Kidney capillary endothelial cell (primary cell): Measurements from ENCODE around the gene KRT78.
"Not testable (repeated sequence)": the region's sequence is repeated elsewhere in the genome, so short reads cannot be mapped to it uniquely, and the experiment has no call there.

Experiments
- DNase-seq: peaks from one replicate; pipeline ENCODE4 v3.0.0-alpha.2; 2018; ENCODE audit warnings: low spot score

KRT78 gene, protein sequence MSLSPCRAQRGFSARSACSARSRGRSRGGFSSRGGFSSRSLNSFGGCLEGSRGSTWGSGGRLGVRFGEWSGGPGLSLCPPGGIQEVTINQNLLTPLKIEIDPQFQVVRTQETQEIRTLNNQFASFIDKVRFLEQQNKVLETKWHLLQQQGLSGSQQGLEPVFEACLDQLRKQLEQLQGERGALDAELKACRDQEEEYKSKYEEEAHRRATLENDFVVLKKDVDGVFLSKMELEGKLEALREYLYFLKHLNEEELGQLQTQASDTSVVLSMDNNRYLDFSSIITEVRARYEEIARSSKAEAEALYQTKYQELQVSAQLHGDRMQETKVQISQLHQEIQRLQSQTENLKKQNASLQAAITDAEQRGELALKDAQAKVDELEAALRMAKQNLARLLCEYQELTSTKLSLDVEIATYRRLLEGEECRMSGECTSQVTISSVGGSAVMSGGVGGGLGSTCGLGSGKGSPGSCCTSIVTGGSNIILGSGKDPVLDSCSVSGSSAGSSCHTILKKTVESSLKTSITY

DNA sequence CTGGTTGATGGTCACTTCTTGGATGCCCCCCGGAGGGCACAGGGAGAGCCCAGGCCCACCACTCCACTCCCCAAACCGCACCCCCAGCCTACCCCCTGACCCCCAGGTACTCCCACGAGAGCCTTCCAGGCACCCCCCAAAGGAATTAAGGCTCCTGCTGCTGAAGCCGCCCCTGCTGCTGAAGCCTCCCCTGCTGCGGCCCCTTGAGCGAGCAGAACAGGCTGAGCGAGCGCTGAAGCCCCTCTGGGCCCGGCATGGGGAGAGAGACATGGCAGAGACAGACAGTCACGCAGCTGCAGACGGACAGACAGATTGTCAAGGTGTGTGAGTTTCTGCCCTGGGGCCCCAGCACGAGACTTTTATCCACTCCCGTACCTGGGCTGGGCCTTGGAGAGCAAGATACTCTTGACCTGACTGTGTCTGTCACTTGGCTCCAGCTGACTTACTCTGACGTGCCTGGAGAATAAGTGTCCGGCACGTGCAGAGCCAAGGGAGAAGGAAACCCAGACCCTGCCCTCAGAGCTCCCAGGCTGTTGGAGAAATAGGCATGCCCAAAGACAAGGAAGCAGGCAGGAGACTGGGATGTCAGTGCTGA is at the start of gene KRT78:
TSS of gene KRT78 (minus strand) at position 334 of the 595 bp plus-strand sequence. CDS start at position 270, 64 bp downstream.
- DNase-seq = no peak

DNA sequence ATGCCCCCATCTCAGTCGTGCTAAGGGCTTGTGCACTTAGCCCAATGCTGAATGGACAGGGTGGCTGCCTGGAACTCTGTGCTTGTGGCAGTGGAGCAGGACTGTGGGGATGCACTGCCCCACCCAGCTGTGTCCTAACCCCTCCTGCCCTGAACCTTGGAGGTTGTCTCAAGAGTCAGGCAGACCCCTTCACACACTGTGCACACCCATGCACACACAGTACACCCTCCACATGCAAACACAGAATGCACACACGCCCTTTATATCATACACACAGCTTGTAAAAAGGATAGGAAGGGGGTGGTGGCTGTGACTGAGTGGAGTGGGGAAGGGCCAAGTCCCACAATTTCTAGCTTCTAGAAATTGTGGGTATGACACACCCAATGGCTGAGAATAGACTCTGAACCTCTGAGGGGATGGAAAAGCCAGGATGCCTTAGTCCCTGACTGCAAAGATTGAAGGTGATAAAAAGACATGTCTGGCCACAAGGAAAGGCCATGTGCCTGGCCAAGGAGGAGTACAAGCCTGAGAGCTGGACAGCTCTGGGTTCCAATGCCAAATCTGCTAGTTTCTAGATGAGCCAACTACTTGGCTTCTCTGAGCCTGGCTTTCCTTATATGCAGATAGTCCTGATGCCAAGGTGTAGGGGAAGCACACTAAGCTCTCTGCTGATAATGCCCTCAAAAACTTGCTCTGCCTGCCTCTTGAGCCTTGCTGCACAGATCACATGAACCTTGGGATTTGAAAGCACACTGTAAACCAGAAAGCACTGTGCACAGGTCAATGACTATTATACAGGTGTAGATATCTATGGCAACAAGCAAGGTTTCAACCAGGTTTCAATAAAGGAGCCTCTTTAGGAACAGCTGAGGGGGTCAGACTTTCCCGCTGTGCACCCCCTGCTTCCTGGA is 47.7 kb upstream of the KRT78 start:
- DNase-seq = no peak

DNA sequence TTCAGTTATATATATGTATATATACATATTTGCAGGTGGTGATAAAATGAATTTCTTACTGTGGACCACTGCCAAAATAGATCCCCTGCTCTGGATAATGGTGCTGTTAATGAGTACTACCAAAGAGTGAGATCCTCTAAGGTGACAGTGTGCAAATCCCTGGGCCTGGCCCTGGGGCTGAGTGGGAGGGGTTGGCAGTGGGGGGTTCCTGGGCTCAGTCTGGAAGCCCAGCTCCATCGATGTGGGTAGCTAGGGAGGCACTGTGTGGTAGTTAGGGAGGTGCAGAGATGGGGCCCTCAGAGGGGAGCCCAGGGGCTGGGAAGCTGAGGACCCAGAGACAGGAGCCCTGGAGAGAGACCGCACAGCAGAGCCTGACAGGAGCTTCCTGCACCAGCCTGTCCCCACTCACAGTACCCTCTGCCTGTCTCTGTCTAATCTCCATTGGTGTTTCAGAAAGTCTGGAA is 47.0 kb upstream of the KRT78 start:
- DNase-seq = no peak

DNA sequence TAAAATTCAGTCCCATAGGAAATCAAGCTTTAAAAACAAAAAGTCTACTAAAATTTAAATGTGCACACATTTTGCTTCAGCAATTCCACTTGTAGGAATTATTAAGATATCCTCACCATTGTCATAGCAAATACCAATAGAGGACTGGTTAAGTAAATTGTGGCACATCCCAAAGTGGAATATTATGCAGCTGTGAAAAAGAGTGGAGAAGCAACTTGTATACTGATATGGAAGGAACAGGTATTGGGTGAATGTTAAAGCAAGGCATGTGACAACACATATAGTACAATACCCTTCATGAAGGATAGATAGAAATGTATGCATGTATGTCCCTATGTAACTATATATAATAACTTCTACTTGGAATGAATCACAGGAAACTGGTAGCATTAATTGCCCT is 44.2 kb upstream of the KRT78 start:
- DNase-seq = no peak

DNA sequence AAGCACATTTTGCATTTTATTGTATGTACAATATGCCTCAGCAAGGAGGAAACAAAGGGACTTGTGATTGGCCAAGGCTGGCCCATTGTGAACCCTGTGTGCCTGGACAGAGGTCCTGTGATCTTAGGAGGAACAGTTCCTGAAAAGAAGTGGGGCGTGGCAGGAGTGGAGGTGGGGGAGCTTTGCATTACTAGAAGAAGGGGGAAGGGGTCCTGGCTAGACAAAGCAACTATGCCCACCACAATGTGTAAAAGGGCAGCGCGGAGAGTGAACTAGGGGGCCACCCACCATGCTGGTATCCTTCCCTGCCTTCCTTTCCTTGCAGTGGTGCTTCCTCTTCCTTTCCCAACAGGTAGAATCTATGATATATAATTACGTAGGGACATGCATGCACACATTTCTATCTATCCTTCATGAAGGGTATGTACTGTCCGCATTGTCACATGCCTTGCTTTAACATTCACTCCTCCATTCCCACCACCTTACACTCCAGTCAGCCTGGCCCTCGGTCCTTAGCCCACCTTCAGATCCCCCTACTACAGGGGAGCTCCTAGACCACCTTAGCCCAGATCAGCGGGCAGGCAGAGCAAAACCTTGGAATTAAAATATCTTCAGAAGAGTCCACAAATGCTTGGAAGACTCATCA is 43.5 kb upstream of the KRT78 start:
- DNase-seq = no peak

DNA sequence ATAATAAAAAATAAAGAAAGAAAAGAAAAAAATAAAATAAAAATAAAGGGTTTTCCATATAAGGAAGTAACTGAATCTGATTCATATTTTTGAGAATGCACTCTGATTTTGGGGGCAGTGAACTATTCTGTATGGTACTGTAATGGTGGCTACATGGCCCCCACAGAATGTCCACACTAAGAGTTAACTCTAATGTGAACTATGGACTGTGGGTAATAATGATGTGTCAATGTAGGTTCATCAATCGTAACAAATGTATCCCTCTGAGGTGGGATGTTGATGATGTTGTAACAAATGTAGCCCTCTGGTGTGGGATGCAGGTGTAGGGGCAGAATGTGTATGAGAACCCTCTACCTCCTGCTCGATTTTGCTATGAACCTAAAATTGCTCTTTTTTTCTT is 42.2 kb upstream of the KRT78 start:
- no peak for DNase-seq

DNA sequence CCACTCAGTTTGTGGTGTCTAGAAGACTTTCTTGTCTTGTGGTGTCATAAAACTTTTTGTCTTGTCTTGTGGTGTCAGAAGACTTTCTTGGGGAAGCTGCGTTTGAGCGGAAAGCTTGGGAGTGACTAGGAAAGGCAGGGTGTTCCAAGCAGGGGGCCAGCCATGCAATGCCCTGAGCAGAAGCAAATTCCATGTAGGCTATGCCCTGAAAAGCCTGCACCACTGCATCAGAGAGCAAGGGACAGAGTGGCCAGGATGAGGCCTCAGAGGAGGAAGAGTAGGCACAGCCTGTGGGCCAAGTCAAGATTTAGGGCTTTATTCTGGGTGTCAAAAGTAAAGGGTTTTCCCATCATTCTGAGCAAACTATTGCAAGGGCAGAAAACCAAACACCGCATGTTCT is 41.6 kb upstream of the KRT78 start:
- DNase-seq = no peak

DNA sequence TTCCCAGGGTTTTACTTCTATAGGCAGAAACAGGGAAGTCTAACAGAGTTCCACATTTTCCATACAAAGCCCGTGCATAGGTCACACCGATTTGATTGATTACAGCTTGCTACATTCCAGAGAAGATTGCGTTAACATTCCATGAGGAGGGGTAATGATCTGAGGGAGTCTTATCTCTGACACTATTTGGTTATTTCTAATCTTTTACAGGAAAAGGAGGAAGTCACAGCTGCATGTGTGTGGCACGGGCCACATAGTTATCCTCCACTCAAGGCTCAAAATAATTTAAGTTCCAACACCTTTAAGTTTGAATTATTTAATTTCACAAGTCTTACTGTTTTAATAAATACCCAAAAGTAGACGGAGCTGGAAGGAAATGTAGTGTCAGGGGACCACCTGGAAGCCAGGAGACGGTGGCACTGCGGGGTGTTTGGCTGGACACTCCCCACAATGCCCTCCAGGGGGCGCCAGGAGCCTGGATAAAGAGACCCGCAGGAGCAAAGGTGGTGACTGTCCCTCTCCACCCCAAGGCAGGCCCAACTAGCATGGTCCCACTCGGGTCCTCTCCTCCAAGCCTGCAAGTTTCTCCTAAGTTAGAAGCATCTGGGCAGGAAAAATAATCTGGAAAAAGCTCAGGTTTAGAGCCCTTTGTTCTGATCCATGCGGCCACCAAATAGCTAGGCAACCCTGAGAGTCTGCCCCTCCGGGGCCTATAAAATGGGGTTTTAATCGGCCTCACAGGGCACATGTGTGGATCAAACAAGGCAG is 35.9 kb upstream of the KRT78 start:
- peak; percentile 57 for DNase-seq

DNA sequence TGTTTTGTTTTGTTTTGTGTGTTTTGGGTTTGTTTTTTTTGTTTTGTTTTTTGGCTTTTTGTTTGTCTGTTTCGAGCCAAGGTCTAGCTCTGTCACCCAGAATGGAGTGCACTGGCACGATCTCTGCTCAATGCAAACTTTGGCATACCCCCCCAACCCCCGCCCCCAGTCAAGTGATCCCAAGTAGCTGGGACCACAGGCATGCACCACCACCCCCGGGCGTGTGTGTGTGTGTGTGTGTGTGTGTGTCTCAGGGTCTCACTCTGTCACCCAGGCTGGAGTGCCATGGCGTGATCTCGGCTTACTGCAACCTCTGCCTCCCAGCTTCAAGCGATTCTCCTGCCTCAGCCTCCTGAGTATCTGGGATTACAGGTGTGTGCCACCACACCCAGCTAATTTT is 31.7 kb upstream of the KRT78 start:
- not testable (repeated sequence) for DNase-seq

DNA sequence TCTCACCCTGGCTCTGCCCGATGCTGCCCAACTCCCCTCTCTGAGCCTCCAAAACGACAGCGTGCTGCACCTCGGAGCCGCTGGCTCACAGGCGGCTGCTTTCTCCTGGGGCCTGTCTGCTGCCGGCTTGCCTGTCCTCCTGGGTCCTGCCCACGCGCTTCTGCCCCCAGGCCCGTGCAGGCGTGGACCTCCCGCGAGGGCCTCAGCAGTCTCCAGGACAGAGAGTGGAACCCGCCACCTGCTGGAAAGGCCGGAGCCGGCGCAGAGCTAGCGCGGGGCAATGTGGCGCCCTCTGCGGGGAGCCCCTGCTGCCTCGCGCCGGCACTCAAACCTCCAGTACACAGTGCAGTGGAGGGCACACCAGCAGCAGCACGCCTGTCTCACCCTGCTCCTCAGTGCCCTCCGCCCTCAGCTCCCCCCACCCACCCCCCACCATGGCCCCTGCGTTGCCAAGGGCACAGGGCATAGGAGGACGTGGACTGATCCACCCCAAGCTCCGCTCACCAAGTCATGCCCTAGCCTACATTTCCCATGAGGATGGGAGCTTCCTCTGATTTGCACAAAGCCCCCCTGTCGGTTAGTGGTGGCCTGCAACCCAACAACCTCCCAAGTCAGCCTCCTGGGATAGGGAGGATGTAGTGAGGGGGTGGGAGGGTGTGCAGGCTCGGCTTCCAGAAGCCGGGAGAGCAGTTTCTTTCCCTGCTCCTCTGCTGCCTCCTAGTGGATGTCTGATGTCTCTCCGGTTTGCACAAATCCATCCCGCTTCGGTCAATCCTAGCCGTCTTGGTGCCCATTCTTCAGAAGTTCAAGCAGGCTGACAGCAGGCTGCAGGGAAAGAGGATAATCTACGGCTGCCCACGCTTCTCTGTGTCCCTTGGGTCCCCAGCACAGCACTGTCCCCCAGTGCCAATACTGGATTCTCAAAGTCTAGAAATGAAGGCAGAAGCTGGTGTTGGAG is 30.9 kb upstream of the KRT78 start:
- DNase-seq = peak; percentile 88

DNA sequence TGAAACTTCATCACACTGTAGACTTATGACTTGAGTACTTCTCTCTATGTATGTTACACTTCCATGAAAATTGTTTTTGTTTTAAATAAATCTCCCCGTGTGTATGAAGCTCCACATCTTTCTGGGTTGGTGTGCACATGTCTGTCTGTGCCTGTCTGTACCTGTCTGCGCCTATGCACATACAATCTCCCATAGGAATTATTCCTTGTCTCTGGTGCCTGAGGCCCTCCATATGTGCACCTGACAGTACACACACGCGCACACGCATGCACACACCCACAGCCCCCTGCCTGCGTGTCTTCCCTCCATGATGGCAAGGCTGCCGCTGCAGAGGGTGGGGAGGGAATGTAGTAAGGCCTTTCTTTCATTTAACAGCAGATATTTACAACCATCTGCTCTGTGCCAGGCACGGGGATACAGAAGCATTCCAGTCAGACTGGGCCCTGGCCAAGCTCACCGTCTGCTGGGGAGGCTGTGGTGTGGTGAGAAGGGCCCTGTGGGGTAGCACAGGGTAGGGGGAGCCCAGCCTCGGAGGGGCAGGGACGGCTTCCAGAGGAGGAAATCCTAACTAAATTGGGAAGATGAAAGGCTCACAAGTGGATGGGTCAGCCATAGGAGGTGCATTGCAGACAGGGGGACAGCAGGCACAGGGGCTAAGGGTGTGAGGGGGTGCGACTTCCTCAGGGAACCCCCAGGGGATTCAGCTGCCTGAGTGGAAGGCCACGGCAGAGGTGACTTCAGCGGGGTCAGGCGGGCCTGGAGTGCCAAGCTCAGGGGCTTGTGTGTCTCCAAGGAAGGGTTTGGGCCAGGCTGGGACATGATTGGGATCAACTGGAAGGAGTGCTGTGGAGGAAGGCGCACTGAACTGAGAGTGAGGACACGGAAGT is 30.0 kb upstream of the KRT78 start:
- DNase-seq = no peak

DNA sequence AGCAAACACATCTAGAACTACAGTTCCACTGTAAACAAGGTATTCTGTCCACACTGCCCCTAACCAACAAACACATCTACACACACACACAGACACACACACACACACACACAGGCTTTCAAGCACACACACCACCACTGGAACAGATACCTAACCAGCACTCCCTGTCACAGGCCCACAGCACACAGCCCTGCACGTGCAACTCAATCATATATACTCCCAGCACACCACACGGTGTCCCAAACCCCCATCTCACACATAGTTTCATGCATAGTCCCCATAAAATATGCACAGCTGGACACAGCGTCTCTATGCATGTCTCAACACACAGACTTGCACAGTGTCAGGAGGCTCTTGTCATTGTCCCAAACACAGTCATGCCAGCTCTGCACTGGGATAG is 28.4 kb upstream of the KRT78 start:
- DNase-seq = no peak

DNA sequence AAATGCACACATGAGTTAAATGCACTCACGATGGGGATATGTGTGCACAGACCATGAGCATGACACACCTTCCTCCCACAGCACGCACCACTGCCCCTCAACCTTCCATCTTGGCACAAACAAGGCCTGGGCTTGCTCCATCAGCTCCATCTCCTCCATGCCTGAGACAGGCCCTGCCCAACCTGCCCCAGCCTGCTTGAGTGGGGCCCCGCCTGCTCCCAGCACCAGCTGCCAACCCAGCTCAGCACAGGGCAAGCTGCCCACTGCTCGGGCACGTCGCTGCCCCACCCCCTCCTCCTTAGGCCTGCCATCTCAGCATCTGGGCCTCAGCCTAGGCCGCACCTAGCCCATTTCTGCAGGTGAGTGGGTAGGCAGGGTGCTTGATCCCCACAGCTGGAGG is 27.6 kb upstream of the KRT78 start:
- DNase-seq = no peak

DNA sequence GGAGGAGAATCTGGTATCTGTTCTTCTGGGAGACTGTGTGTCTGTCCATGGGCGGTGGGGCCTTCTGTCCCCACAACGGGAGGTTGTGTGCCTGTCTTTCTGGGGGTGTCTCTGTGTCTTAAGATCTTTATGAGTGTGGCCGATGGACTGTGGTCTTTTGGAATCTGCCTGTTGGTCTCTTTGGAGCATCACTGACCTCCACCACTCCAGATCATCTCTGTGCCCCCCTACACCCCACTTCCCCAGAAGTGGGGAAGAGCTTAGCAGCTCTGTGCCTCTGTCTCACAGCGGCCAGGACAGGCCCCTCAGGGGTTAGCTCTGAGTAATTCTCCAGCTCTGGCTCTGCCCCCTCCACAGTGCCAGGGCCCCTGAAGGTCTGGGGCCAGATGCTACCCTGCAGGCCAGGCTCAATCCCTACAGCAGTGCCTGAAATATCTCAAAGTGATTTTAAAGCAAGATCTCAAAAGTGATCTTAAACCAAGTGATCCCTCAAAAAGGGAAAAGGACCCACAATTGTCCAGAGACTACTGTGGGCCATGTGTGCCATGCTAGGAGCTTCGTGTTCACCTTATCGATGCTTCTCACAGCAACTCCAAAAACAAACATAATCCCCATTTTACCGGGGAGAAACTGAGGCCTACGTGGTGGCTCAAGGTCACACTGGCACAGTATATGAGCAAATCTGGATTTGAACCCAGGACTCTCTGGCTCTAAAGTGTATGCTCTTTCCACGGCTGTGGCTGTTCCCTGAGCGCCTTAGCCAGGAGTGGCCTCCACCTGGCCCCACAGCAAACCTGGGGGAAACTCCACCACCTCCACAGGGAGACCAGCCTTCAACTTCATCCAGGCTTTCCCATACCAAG is 26.0 kb upstream of the KRT78 start:
- DNase-seq = no peak

DNA sequence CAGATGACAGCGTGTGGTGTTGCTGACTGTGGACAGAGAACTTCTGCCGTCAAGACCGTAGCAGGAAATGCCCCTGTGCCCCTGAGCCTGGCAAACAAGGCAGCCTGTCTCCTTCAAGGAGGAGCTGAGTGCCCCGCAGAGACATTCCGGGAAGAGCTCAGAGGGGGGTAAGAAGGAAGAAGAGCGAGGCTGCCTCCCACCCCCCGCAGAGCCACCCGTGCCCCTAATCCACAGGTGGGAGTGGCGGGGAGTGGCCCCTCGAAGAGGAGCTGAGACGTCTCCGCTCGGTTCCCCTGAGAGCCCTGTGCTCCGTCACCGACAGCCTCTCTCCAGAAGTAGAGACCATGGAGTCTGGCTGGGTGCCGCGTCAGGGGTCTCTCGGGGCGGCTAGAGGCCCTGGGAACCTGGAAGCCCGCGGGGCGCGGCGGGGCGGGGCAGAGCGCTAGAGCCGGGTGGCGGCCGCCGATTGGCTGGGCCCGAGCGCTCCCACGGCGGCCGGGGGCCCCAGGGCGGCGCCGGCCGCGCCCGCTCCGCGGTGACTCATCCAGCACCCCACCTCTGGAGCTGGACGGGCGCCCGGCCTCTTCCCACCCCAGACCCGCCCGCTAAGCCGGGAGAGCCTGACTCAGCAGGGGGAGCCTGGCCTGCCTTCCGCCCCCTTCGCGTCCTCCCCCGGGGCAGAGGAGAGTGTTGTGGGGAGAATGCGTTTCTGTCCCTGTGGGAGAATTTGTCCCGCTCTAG is 25.2 kb upstream of the KRT78 start:
- DNase-seq = peak; percentile 86

DNA sequence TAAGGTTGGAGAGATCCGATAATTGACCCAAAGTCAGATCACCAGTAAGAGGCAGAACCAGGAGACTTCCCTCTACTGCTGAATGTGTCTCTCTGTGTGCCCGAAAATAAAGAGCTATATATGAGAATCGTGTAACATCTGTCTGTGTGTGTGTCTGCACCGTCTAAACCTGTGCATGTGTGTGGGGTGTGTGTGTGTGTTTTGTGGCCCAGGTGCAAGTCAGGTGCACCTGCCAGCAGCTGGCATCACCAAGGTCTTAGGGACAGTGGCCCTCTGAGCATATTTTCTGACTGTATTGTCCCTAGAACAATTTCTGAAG is 24.7 kb upstream of the KRT78 start:
- DNase-seq = no peak

DNA sequence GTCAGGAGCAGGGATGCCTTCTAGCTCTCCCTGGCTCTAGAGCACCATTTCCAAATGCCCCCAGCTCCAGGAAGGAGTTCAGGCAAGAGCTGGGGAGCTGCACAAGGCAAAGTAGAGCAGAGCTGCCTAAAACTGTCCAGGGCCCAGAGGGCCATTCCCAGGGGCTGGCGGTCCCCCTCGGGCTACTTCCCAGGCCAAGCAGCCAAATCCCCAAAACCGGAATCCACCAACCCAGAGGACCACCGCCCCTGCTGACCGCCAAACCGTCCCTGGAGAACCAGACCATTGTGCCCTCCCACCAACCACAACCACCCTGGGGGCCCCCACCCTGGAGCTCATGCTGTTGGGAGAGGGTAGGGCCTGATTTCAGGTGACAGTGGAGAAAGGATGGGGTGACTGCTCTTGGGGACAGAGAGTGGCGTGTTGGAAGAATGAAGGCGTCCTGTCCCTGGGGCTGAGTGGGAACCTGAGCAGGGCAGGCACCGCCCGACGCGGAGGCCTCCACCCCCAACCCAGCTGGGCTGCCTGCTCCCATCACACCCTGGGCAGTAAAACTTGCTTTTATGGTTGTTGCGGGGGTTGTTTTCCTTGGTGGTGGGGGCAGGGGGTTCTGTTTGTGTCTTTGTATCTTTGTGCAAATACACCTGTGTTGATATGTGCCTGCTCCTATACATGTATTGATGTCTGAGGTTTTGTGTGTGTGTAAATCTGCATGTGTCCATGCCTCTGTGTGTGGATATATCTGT is 24.0 kb upstream of the KRT78 start:
- no peak for DNase-seq
